Measurements from ENCODE around the gene DENND4A.
"Not testable (repeated sequence)": the region's sequence is repeated elsewhere in the genome, so short reads cannot be mapped to it uniquely, and the experiment has no call there.

Gene DENND4A

DNA sequence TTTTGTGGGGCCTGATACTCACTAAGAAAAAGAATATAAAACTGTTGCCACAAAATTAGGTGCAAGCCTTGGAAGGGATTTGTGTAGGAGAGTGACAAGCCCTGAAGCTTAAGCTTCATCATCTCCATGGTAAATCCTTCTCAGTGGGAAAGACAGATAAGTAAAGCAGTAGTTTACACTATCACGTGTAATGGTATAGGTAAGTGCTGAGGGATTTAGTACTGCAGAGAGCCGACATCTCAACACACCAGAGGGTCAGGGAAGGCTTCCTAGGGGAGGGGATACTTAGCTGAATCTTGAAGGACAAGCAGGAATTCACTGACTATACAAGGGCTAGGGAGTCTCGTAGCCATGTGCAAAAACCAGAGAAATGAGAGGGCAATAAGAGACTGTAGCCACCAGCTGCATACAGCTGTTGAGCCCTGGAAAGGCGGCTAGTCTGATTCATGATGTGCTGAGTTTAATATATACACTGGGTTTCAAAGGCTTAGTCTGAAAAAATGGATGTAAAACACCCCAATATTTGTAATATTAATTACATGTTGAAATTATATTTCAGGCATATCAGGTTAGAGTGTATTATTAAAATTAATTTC, 159.2 kb downstream of the DENND4A start:
- no peak for DNase-seq (ENCODE audit: low read depth, low spot score)

DNA sequence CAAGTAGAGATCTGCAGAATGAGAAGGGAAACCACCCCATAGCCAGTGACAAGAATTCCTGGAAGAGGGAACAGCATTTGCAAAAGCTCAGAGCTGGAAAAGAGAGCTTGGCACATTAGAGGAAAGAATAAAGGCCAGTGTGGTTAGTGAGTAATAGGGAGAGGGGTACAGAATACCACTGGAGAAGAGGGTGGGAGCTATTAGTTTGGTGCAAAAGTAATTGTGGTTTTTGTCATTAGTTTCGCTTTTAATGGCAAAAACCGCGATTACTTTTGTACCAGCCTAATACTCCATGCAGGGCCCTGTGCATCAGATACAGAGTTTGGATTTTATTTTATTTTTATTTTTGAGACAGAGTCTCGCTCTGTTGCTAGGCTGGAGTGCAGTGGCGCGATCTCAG, 160.6 kb downstream of the DENND4A start:
- DNase-seq (ENCODE audit: low read depth, low spot score): no peak

DNA sequence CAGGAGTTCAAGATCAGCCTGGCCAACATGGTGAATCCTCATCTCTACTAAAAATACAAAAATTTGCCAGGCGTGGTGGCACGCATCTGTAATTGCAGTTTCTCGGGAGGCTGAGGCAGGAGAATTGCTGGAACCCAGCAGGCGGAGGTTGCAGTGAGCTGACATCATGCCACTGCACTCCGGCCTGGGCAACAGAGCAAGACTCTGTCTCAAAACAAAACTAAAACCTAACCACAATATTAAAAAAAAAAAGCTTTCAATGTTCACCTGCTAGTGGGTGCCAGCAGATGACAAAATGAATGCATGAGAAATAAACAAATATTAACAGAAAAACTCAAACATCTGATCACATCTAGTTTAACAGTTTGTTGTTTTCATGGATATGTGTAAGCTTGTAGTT, 161.3 kb downstream of the DENND4A start:
- no peak for DNase-seq (ENCODE audit: low read depth, low spot score)

DNA sequence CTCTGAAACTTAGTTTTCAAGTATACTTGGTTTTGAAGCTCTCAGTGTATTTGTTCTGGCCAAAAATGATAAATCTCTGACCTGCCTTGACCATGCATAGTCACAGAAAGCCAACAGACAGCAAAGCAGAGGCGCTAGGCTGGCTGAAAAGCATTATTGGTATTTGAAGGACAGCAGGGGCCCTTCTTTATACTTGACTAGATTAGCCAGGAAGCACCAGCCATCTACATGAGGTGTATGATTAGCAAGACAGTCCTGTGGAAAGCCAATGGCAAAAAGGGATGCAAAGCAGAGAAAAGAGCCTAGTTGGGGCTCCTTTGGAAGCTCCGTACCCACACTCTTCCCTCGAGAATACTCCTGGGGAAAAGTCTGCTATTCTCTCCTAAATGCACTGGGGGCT, 162.5 kb downstream of the DENND4A start:
- DNase-seq (ENCODE audit: low read depth, low spot score): no peak

DNA sequence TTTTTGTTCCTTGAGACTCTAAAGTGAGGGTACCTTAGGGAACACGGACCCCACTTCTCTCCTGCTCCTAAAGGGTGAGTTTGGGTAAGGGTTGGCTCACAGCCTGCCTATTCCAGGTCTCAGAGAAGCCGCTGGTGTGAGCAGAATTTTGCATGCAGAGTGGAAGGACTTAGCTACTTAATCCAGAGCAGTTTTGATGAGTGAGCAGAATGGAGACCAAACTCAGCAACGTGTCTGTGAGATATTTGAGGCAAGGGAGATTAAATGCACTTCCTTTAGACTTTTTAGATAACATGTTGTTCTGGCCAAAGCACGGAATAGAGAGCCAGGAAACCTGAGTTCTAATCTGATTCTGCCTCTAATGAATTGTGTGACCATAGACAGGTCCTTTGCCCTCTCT, 165.2 kb downstream of the DENND4A start:
- no peak for DNase-seq (ENCODE audit: low read depth, low spot score)

DNA sequence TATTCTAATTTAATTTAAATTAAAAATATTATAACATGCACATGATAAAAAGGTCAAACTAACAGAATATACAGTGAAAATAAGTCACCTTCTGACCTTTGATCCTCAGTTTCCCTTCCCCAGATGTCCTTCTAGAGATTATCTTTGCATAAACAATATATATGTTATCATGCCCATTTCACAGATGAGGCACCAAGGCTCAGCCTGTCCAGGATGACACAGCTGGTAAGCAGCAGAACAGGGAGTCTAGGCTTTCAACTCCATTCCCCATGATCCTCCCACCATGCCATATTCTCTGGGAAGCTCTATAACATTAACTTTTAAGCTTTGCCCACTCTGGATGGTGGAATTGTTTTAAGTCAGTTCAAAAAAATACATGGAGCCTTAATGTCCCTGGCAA, 169.0 kb downstream of the DENND4A start:
- DNase-seq (ENCODE audit: low read depth, low spot score): no peak

DNA sequence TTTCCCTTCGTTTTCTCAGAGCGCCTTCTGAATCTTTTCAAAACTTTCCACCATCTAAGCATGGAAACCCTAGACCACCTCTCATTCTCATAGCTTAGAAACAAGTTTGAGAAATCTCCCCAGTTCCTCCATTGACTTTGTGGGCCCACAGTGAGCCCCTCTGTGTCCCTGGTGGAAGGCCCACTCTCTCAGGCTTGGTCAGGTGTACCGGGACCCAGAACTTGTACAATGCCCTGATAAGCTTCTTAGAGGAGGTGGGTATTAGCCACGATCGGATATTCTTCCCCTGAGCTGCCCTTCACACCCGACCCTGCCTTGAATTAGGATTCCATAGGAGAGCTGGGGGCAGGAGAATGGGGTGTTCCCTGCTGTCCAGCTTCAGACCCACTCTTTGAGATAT, 170.5 kb downstream of the DENND4A start, which contains the start of gene SLC24A1:
Gene SLC24A1, plus strand, starts transcription at position 301 of the 400 bp plus-strand sequence. CDS start 2,143 bp downstream, outside the sequence.
- DNase-seq (ENCODE audit: low read depth, low spot score): no peak

DNA sequence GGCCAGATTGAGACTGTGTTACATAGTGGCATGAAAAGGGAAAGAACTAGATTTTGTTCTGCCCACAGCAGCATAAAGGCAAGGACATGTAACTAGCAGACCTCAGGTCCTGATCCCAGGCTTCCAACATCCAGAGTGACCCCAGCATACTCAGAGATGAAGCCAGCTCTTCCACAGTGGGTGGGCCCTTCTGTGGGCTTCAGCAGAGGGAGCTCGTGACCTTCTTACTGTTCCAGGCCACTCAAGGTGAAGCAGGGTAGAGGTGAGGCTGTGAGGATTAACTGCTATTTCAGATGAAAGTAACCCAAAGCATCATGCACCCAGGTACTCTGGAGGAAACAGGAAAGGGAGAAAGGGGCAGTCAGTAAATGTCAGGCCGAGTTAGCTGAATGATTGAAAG, 171.3 kb downstream of the DENND4A start:
- DNase-seq (ENCODE audit: low read depth, low spot score): no peak

DNA sequence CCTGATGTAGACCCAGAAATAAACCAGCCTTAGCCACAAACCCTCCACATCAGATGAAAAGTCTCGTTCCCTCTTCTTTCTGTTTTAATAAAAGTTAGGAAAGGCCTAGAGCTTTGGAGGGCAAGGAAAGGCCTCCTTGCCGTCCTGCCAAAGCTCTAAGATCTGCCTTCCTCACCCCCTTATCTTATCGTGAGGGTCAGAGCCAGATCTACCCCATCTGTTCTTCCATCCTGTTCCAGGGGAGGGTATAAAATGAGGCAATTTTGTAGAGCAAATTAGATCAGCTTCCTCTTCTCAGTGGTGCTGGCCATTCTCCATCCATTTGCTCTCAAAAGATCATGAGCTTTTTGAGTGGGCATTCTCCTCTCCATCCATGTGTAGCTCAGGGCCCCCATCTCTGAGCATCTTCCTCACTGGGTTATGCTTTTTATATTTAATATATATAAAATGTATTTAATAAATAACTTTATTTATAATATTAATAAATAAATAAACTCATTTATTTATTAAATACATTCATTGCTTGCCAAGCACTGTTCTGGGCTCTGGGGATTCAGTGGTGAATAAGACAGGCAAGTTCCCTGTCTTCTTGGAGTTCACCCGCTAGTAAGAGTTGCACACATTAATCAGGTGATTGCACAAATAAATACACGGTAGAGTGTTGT, 172.3 kb downstream of the DENND4A start:
- DNase-seq (ENCODE audit: low read depth, low spot score): no peak

DNA sequence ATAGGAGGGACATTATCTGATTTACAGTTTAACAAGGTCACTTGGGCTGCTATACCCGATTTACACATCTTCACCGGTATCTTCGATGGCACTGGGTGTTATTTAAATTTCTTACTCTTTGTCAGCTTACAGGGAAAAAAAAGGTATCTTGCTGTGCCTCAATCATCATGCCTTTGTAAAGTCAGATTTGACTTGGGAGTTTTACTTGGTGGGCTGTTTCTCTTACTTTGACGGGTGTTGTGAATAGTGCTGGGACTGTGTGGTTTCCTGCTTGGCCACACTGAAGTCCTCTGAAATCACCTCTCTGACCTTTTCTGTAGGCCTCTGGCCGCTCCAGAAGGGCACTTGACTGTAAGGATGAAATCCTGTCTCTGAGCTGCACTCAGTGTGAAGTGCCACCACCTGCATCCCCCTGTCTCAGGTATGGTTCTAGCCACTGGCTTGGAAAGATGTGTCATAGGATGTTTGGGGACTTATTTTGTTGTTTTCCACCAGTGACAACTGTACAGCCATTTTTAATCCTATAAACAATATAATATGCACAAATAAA, 173.5 kb downstream of the DENND4A start:
- no peak for DNase-seq (ENCODE audit: low read depth, low spot score)

DNA sequence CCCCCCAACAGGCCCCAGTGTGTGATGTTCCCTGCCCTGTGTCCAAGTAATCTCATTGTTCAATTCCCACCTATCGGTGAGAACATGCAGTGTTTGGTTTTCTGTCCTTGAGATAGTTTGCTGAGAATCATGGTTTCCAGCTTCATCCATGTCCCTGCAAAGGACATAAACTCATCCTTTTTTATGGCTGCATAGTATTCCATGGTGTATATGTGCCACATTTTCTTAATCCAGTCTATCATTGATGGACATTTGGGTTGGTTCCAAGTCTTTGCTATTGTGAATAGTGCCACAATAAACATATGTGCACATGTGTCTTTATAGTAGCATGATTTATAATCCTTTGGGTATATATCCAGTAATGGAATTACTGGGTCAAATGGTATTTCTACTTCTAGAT, 176.2 kb downstream of the DENND4A start:
- not testable (repeated sequence) for DNase-seq (ENCODE audit: low read depth, low spot score)

DNA sequence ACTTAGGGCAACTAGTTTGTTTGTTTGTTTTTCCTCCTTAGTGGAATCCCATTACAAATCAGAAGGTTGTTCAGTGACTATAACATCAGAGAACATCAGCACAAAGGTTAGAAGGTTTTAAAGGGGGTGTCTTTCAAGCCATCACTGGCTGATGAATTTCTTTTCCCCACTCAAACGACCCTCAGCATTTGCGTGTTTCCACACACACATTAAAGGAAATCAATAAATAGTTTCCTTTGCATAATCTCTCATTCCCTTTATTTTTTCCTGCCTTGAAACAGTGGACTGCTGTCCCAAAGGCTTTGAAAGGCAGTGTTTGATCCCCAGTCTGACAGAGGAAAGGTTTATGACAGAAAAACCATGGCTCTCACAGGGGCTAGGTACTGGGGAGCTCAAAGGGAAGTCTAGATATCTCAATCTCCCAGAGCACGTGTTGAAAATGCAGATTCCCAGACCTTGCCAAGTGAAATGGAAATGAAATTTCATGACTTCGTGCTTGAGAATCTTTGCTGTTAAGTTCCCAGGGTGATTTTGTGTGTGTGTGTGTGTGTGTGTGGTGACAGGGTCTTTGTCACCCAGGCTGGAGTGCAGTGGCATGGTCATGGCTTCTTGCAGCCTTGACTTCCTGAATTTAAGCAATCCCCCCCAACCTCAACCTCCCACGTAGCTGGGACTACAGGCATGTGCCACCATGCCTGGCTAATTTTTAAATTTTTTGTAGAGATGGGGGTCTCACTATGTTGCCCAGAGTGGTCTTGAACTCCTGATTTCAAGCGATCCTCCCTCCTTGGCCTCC, 178.9 kb downstream of the DENND4A start:
- no peak for DNase-seq (ENCODE audit: low read depth, low spot score)

DNA sequence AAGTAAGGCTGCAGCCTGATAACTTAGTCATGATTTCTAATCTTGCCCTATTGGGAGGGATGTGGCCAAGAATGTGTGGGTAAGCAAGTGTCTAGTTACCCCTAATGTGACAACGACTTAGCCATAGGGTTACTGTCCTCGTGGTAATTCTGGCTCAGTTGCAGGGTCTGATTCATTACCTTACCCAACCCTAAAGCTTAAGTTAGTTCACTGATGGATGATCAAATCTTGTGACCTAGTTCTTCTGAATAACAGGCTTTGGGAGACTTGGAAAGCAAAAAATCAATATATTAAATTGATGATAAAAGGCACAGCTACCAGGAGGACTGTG, 179.5 kb downstream of the DENND4A start:
- DNase-seq (ENCODE audit: low read depth, low spot score): no peak

DNA sequence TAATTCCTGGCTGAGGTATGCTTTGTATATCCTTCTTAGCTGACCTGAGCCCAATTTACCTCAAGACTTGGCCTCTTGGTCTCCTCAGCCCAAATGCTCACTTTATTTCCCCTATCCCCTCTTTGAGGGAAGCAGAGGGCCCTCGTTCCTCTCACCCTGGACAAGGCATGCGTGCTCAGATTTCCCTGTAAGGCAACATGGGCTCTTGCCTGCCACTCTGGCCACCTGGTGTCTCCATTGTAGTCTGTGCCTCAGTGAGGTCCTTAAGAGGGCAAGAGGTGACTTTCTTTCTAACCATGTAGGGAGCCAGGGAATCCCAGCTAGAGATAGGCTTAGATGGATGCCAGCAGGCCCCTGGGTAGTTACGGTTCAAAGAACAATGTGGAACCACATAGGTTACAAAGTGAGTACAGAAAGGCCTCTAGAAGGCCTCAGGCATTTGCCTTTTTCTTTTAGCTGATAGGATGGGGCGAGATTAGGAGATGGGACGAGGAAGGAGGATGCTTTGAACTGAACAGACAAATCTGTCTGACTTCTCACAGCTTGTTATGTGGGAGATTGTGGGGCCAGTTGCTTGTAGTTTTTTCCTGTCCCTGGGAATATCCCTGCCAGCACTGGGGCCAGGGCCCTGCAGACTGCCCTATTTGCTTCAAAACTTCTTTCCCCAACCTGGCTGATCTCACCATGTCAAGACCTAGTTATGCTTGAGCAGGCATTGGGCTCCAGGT, 180.0 kb downstream of the DENND4A start:
- DNase-seq (ENCODE audit: low read depth, low spot score): no peak

DNA sequence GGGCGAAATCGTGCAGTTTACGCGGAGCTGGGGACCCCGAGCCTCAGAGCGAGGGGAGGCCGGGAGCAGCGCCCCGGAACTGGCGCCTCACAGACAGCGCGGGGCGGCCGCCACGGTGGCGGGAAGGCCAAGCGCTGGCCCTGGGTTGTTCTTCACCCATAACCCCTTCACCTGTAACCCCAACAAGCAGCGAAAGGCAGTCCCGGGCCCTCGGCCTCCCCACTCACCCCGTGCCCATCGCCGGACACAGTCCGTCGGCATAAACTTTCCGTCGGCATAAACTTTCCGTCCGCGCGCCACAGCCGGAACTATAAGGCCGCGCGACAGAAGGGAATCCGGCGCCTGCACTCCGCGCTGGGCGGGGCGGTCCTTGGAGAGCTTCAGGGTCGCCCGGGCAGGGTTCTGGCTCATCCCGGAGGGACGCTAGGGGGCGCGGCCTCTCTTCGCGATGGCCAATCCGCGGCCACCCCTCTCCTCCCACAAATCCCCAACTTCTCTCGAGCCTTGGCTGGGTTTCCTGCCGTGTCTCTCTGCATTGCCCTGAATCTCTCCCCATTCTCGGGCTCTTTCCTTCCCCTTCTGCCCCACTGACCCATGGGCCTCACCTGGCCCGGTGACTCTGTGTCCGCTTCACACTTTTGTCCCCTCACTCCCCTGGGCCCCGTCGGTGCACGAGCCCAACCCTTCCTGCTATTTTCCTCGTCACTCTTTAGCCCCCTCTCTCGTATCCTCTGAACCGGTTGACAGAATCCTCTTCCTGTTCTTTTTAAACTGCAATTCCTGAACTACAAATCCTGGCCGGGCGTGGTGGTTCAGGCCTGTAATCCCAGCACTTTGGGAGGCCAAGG, 181.0 kb downstream of the DENND4A start, which contains the start of gene INTS14:
Gene INTS14, minus strand, starts transcription at position 261 of the 848 bp plus-strand sequence. CDS start 3,751 bp downstream, outside the sequence.
- DNase-seq (ENCODE audit: low read depth, low spot score): peak; percentile 86

Measured in brain pericyte (primary cell).